ENCODE measurements around the gene CCM2.

Gene CCM2

GRCh38 chr7:44960011-44960580, 39.9 kb upstream of the CCM2 start:
- 93% methylated on average over 4 of the region's 4 CpGs for WGBS (ENCODE audit: insufficient coverage)
- POLR2A ChIA-PET, result no interaction called here

GRCh38 chr7:44961844-44962482, 38.0 kb upstream of the CCM2 start:
- peaks cover 0 to 4% (median 3%) of the 10 kb centered on the region in 4 experiments for H3K4me1 ChIP-seq (ENCODE audit: control extremely low read depth in 1 of 4, control insufficient read depth in 4 of 4, insufficient read depth in 4 of 4, low read length in 3 of 4)
- H3K27me3 ChIP-seq (replicated peaks in 2 of 5; ENCODE audit: control insufficient read depth in 4 of 5, insufficient read depth in 5 of 5, low read length in 4 of 5), result no peaks in the 10 kb centered on the region
- no peak overlapping the region for H3K27ac ChIP-seq (ENCODE audit: insufficient read depth in 1 of 2, low read depth in 1 of 2, low read length in 2 of 2, poor library complexity in 1 of 2, severe bottlenecking in 2 of 2)
- peak in 1 of 3 donors; percentile 18 for DNase-seq
- peaks cover 2 to 53% (median 18%) of the 10 kb centered on the region in 4 experiments for H3K36me3 ChIP-seq (ENCODE audit: control insufficient read depth in 4 of 4, insufficient read depth in 4 of 4, low read length in 3 of 4)
- ChIA-PET POLR2A (interaction anchor here (0.6 kb wide), 1 partner anchor 101 kb away, joined by 5 read pairs; no protein-coding TSS in a partner anchor), CTCF (interaction anchor here (0.9 to 6.5 kb wide), 3 partner anchors 11 to 174 kb away, joined by 3 to 41 read pairs (median 3); no protein-coding TSS in a partner anchor)
- H3K9me3 ChIP-seq (ENCODE audit: control extremely low read depth in 1 of 5, control insufficient read depth in 4 of 5, insufficient read depth in 2 of 5, low read depth in 1 of 5, low read length in 4 of 5), result no peaks in the 10 kb centered on the region
- H3K4me3 ChIP-seq (ENCODE audit: control insufficient read depth in 1 of 7, extremely low read depth in 1 of 7, insufficient read depth in 4 of 7, low read depth in 2 of 7, low read length in 6 of 7), result no peak overlapping the region
- WGBS (ENCODE audit: insufficient coverage), result 100% methylated on average over 14 of the region's 16 CpGs

More at GRCh38 chr7:44960011-44960580, 39.9 kb upstream of the CCM2 start:
- Histone ChIP-seq H3K36me3 (ENCODE audit: control insufficient read depth in 4 of 4, insufficient read depth in 4 of 4, low read length in 3 of 4) (peaks cover 0 to 35% (median 4%) of the 10 kb centered on the region in 4 experiments), H3K9me3 (ENCODE audit: control extremely low read depth in 1 of 5, control insufficient read depth in 4 of 5, insufficient read depth in 2 of 5, low read depth in 1 of 5, low read length in 4 of 5) (no peaks in the 10 kb centered on the region), H3K4me3 (ENCODE audit: control insufficient read depth in 1 of 7, extremely low read depth in 1 of 7, insufficient read depth in 4 of 7, low read depth in 2 of 7, low read length in 6 of 7) (no peak overlapping the region), H3K27ac (ENCODE audit: insufficient read depth in 1 of 2, low read depth in 1 of 2, low read length in 2 of 2, poor library complexity in 1 of 2, severe bottlenecking in 2 of 2) (no peak overlapping the region), H3K27me3 (replicated peaks in 2 of 5; ENCODE audit: control insufficient read depth in 4 of 5, insufficient read depth in 5 of 5, low read length in 4 of 5) (no peaks in the 10 kb centered on the region), H3K4me1 (ENCODE audit: control extremely low read depth in 1 of 4, control insufficient read depth in 4 of 4, insufficient read depth in 4 of 4, low read length in 3 of 4) (peaks cover 0 to 4% (median 3%) of the 10 kb centered on the region in 4 experiments)
- DNase-seq, result no peak
- CTCF ChIA-PET, result interaction anchor here (6.5 kb wide), 1 partner anchor 13 kb away, joined by 41 read pairs; no protein-coding TSS in a partner anchor

GRCh38 chr7:44962483-44963251, 37.3 kb upstream of the CCM2 start:
- Histone ChIP-seq H3K27me3 (replicated peaks in 2 of 5; ENCODE audit: control insufficient read depth in 4 of 5, insufficient read depth in 5 of 5, low read length in 4 of 5) (no peaks in the 10 kb centered on the region), H3K4me3 (ENCODE audit: control insufficient read depth in 1 of 7, extremely low read depth in 1 of 7, insufficient read depth in 4 of 7, low read depth in 2 of 7, low read length in 6 of 7) (peak overlapping the region in 1 of 7 experiments; percentile 19), H3K36me3 (ENCODE audit: control insufficient read depth in 4 of 4, insufficient read depth in 4 of 4, low read length in 3 of 4) (peaks cover 2 to 60% (median 21%) of the 10 kb centered on the region in 4 experiments), H3K4me1 (ENCODE audit: control extremely low read depth in 1 of 4, control insufficient read depth in 4 of 4, insufficient read depth in 4 of 4, low read length in 3 of 4) (peaks cover 0 to 4% (median 3%) of the 10 kb centered on the region in 4 experiments), H3K27ac (ENCODE audit: insufficient read depth in 1 of 2, low read depth in 1 of 2, low read length in 2 of 2, poor library complexity in 1 of 2, severe bottlenecking in 2 of 2) (no peak overlapping the region), H3K9me3 (ENCODE audit: control extremely low read depth in 1 of 5, control insufficient read depth in 4 of 5, insufficient read depth in 2 of 5, low read depth in 1 of 5, low read length in 4 of 5) (no peaks in the 10 kb centered on the region)
- DNase-seq, result peak in 1 of 3 donors; percentile 47
- ChIA-PET CTCF (interaction anchor here (0.9 to 6.5 kb wide), 3 partner anchors 11 to 173 kb away, joined by 3 to 41 read pairs (median 3); no protein-coding TSS in a partner anchor), POLR2A (interaction anchor here (0.6 kb wide), 2 partner anchors 21 to 100 kb away, joined by 4 to 5 read pairs; no protein-coding TSS in a partner anchor)
- 87% methylated on average over 64 of the region's 76 CpGs for WGBS (ENCODE audit: insufficient coverage)

- Histone ChIP-seq H3K4me1 (ENCODE audit: control extremely low read depth in 1 of 4, control insufficient read depth in 4 of 4, insufficient read depth in 4 of 4, low read length in 3 of 4) (peaks cover 0 to 4% (median 3%) of the 10 kb centered on the region in 4 experiments), H3K27ac (ENCODE audit: insufficient read depth in 1 of 2, low read depth in 1 of 2, low read length in 2 of 2, poor library complexity in 1 of 2, severe bottlenecking in 2 of 2) (no peak overlapping the region), H3K9me3 (ENCODE audit: control extremely low read depth in 1 of 5, control insufficient read depth in 4 of 5, insufficient read depth in 2 of 5, low read depth in 1 of 5, low read length in 4 of 5) (no peaks in the 10 kb centered on the region), H3K27me3 (replicated peaks in 2 of 5; ENCODE audit: control insufficient read depth in 4 of 5, insufficient read depth in 5 of 5, low read length in 4 of 5) (no peaks in the 10 kb centered on the region), H3K36me3 (ENCODE audit: control insufficient read depth in 4 of 4, insufficient read depth in 4 of 4, low read length in 3 of 4) (peaks cover 2 to 68% (median 24%) of the 10 kb centered on the region in 4 experiments), H3K4me3 (ENCODE audit: control insufficient read depth in 1 of 7, extremely low read depth in 1 of 7, insufficient read depth in 4 of 7, low read depth in 2 of 7, low read length in 6 of 7) (peak overlapping the region in 1 of 7 experiments; percentile 4)
- DNase-seq, result no peak
- ChIA-PET POLR2A (interaction anchor here (0.6 kb wide), 1 partner anchor 22 kb away, joined by 4 read pairs; no protein-coding TSS in a partner anchor), CTCF (interaction anchor here (0.7 to 6.5 kb wide), 4 partner anchors 8 to 69 kb away, joined by 3 to 41 read pairs (median 4); no protein-coding TSS in a partner anchor)
- WGBS (ENCODE audit: insufficient coverage), result 94% methylated on average over 19 of the region's 24 CpGs
Observed at GRCh38 chr7:44963364-44964290, 36.4 kb upstream of the CCM2 start.

GRCh38 chr7:44964384-44964830, 35.6 kb upstream of the CCM2 start:
- H3K4me3 ChIP-seq (ENCODE audit: control insufficient read depth in 1 of 7, extremely low read depth in 1 of 7, insufficient read depth in 4 of 7, low read depth in 2 of 7, low read length in 6 of 7), result no peak overlapping the region
- CTCF ChIA-PET, result interaction anchor here (0.7 to 6.5 kb wide), 6 partner anchors 9 to 82 kb away, joined by 3 to 41 read pairs (median 4); no protein-coding TSS in a partner anchor
- H3K4me1 ChIP-seq (ENCODE audit: control extremely low read depth in 1 of 4, control insufficient read depth in 4 of 4, insufficient read depth in 4 of 4, low read length in 3 of 4), result peaks cover 0 to 4% (median 2%) of the 10 kb centered on the region in 4 experiments
- H3K27me3 ChIP-seq (replicated peaks in 2 of 5; ENCODE audit: control insufficient read depth in 4 of 5, insufficient read depth in 5 of 5, low read length in 4 of 5), result no peaks in the 10 kb centered on the region
- WGBS (ENCODE audit: insufficient coverage), result 89% methylated on average over 6 of the region's 7 CpGs
- H3K27ac ChIP-seq (ENCODE audit: insufficient read depth in 1 of 2, low read depth in 1 of 2, low read length in 2 of 2, poor library complexity in 1 of 2, severe bottlenecking in 2 of 2), result no peak overlapping the region
- no peak for DNase-seq
- H3K36me3 ChIP-seq (ENCODE audit: control insufficient read depth in 4 of 4, insufficient read depth in 4 of 4, low read length in 3 of 4), result peaks cover 2 to 75% (median 26%) of the 10 kb centered on the region in 4 experiments
- POLR2A ChIA-PET, result no interaction called here
- no peaks in the 10 kb centered on the region for H3K9me3 ChIP-seq (ENCODE audit: control extremely low read depth in 1 of 5, control insufficient read depth in 4 of 5, insufficient read depth in 2 of 5, low read depth in 1 of 5, low read length in 4 of 5)

- H3K9me3 ChIP-seq (ENCODE audit: control extremely low read depth in 1 of 5, control insufficient read depth in 4 of 5, insufficient read depth in 2 of 5, low read depth in 1 of 5, low read length in 4 of 5), result no peaks in the 10 kb centered on the region
- peaks cover 2 to 80% (median 29%) of the 10 kb centered on the region in 4 experiments for H3K36me3 ChIP-seq (ENCODE audit: control insufficient read depth in 4 of 4, insufficient read depth in 4 of 4, low read length in 3 of 4)
- CTCF ChIA-PET, result interaction anchor here (0.7 to 6.5 kb wide), 6 partner anchors 8 to 83 kb away, joined by 3 to 41 read pairs (median 4); no protein-coding TSS in a partner anchor
- H3K4me1 ChIP-seq (ENCODE audit: control extremely low read depth in 1 of 4, control insufficient read depth in 4 of 4, insufficient read depth in 4 of 4, low read length in 3 of 4), result peaks cover 0 to 4% (median 1%) of the 10 kb centered on the region in 4 experiments
- 96% methylated on average over 13 of the region's 13 CpGs for WGBS (ENCODE audit: insufficient coverage)
- no peak overlapping the region for H3K27ac ChIP-seq (ENCODE audit: insufficient read depth in 1 of 2, low read depth in 1 of 2, low read length in 2 of 2, poor library complexity in 1 of 2, severe bottlenecking in 2 of 2)
- no peaks in the 10 kb centered on the region for H3K27me3 ChIP-seq (replicated peaks in 2 of 5; ENCODE audit: control insufficient read depth in 4 of 5, insufficient read depth in 5 of 5, low read length in 4 of 5)
- H3K4me3 ChIP-seq (ENCODE audit: control insufficient read depth in 1 of 7, extremely low read depth in 1 of 7, insufficient read depth in 4 of 7, low read depth in 2 of 7, low read length in 6 of 7), result no peak overlapping the region
- POLR2A ChIA-PET, result no interaction called here
- no peak for DNase-seq
Observed at GRCh38 chr7:44964831-44965440, 35.1 kb upstream of the CCM2 start.

Data from common myeloid progenitor, CD34-positive (primary cell).